GM12878 (cell line): Measurements from ENCODE around the gene MEG3. TPM values are rescaled to one million over a fixed set of nuclear protein-coding genes. Genes with fewer than 3 reads are reported as not detected.

Experiments used
- ATAC-seq: fragments of 200-7000 bp; cut with Tn5 transposase; 3 replicates; pipeline ENCODE4 v1.9.1; 2020; ENCODE audit warnings: mild to moderate bottlenecking, moderate library complexity
- BruUV-seq: library from RNA; stranded (reverse); fragments of 400-500 nt; replicated peaks from 2 replicates; lab custom pipeline; 2021; lab: Mats Ljungman, UMichigan
- CTCF ChIA-PET: fragments of 300-600 bp; sonication (Branson Sonifier 250); formaldehyde crosslinking; extraction: SDS; loops from one replicate; lab custom pipeline; 2021; ENCODE audit warnings: inconsistent platforms; lab: Yijun Ruan, JAX
- POLR2A ChIA-PET: fragments of 350-600 bp; formaldehyde crosslinking; extraction: SDS; loops from one replicate; lab custom pipeline; 2021; ENCODE audit warnings: inconsistent platforms; lab: Charles Lee
- RAD21 ChIA-PET: fragments of 300-600 bp; sonication (Branson Sonifier 250); formaldehyde crosslinking; loops from one replicate; lab custom pipeline; 2023; ENCODE audit warnings: antibody characterized with exemption; ENCODE audit not compliant: unreplicated experiment; lab: Charles Lee
- SMC1A ChIA-PET: fragments of 300-600 bp; sonication (Branson Sonifier 250); formaldehyde crosslinking; loops from one replicate; lab custom pipeline; 2023; ENCODE audit not compliant: unreplicated experiment, uncharacterized antibody; lab: Charles Lee
- DNase-seq: peaks from one replicate; pipeline ENCODE4 v3.0.0-alpha.2; 2011; ENCODE audit warnings: low read depth, low spot score
- FAIRE-seq: peaks from 3 replicates; lab custom pipeline; 2011; peaks lifted over from hg19 to GRCh38; lab: Jason Lieb, UNC
- H2AFZ ChIP-seq: 2 replicates; pipeline ENCODE4 v1.6.0; 2011; ENCODE audit warnings: low read depth, low read length, control low read depth; ENCODE audit not compliant: control insufficient read depth
- H3K27ac ChIP-seq: 2 replicates; pipeline ENCODE4 v1.5.1; 2011; ENCODE audit warnings: control low read depth; ENCODE audit not compliant: control insufficient read depth, insufficient read depth
- H3K27me3 ChIP-seq, 2 experiments: replicated peaks in 1 of 2; 2 replicates each; pipeline versions ENCODE4 v1.6.0 to v1.6.1; 2011; ENCODE audit warnings: low read length in 1 of 2; ENCODE audit not compliant: control insufficient read depth in 2 of 2, insufficient read depth in 2 of 2
- H3K36me3 ChIP-seq, 2 experiments: 2 replicates each; pipeline ENCODE4 v1.5.1; 2011; ENCODE audit warnings: low read length in 1 of 2; ENCODE audit not compliant: control insufficient read depth in 2 of 2, insufficient read depth in 2 of 2
- H3K4me1 ChIP-seq: 2 replicates; pipeline ENCODE4 v1.6.1; 2011; ENCODE audit warnings: mild to moderate bottlenecking, low read length, moderate library complexity, mixed read lengths; ENCODE audit not compliant: control insufficient read depth, insufficient read depth
- H3K4me2 ChIP-seq: 2 replicates; pipeline ENCODE4 v1.6.0; 2011; ENCODE audit warnings: control low read depth; ENCODE audit not compliant: control insufficient read depth, insufficient read depth
- H3K4me3 ChIP-seq: fragments of 200-600 bp; sonication (generic); 2 replicates; pipeline ENCODE4 v1.5.1; 2016
- H3K79me2 ChIP-seq: 2 replicates; pipeline ENCODE4 v1.6.0; 2011; ENCODE audit warnings: low read length; ENCODE audit not compliant: control insufficient read depth, insufficient read depth
- H3K9ac ChIP-seq: 2 replicates; pipeline ENCODE4 v1.8.0; 2011; ENCODE audit warnings: low read length, control low read depth, mixed read lengths; ENCODE audit not compliant: control insufficient read depth, insufficient read depth
- H3K9me3 ChIP-seq: replicated peaks from 3 replicates; pipeline ENCODE4 v1.5.1; 2011; ENCODE audit warnings: mild to moderate bottlenecking, low read length; ENCODE audit not compliant: control insufficient read depth, insufficient read depth
- H4K20me1 ChIP-seq: 2 replicates; pipeline ENCODE4 v1.6.0; 2011; ENCODE audit not compliant: control insufficient read depth, insufficient read depth
- BMI1 ChIP-seq: fragments of 450-650 bp; IDR thresholded peaks from 2 replicates; pipeline ENCODE4 v1.6.1; 2016; ENCODE audit warnings: mild to moderate bottlenecking, moderate library complexity, borderline replicate concordance
- MTA2 ChIP-seq: fragments of 450-650 bp; IDR thresholded peaks from 2 replicates; pipeline ENCODE4 v1.6.1; 2016; ENCODE audit warnings: low read depth, mild to moderate bottlenecking, moderate library complexity
- MTA3 ChIP-seq: IDR thresholded peaks from 2 replicates; pipeline ENCODE4 v1.6.1; 2012; ENCODE audit warnings: low read length, inconsistent platforms, borderline replicate concordance
- MXI1 ChIP-seq: fragments of 150-350 bp; IDR thresholded peaks from 2 replicates; pipeline ENCODE4 v1.6.1; 2011; ENCODE audit warnings: low read depth, mild to moderate bottlenecking, inconsistent platforms, low read length, improper control_type of control experiment
- NR2C2 ChIP-seq: IDR thresholded peaks from 2 replicates; pipeline ENCODE4 v1.6.1; 2011; ENCODE audit warnings: borderline replicate concordance, low read depth; ENCODE audit not compliant: control insufficient read depth, insufficient read length
- PML ChIP-seq: IDR thresholded peaks from 2 replicates; pipeline ENCODE4 v1.6.1; 2012; ENCODE audit warnings: low read length, inconsistent platforms
- REST ChIP-seq: IDR thresholded peaks from 2 replicates; pipeline ENCODE4 v1.6.1; 2012; ENCODE audit warnings: mild to moderate bottlenecking, low read depth, low read length
- STAT1 ChIP-seq: fragments of 450-650 bp; conservative IDR thresholded peaks from 2 replicates; pipeline ENCODE4 v1.6.1; 2014; ENCODE audit warnings: antibody characterized with exemption, mild to moderate bottlenecking
- ZBTB33 ChIP-seq: fragments of 450-650 bp; IDR thresholded peaks from 2 replicates; pipeline ENCODE4 v1.6.1; 2017; ENCODE audit warnings: mild to moderate bottlenecking
- WGBS: methylation state at CpG from one replicate; pipeline ENCODE4 v1.1.6; 2016; ENCODE audit warnings: low lambda C conversion rate; ENCODE audit not compliant: insufficient replicate concordance, insufficient coverage; ENCODE audit errors: missing lambda C conversion rate; 5-methylcytosine and 5-hydroxymethylcytosine counted together
- in situ Hi-C: fragments of 300-500 bp; cut with MboI; formaldehyde crosslinking; loops from 9 replicates; pipeline ENCODE4 v1.14.3; 2018; ENCODE audit warnings: mixed read lengths
- intact Hi-C: fragments of 100-400 bp; cut with micrococcal nuclease; formaldehyde crosslinking; loops from one replicate; pipeline ENCODE4 v1.14.2; 2022; ENCODE audit not compliant: unreplicated experiment
- polyA plus RNA-seq, 11 experiments: library from polyadenylated mRNA; depleted of rRNA in 4 of 11; unstranded in 6 of 11; stranded (reverse) in 5 of 11; fragments of >200 nt; fragmentation: Nextera tagmentation in 4 of 11; fragmentation: Illumina TruSeq in 1 of 11; extraction: Ambion mirVana in 4 of 11; extraction: Trizol in 1 of 11; gene quantifications; 1 replicate in 1 of 11; 2 replicates in 10 of 11; pipeline versions ENCODE4 v1.2.1 to v1.2.3, GENCODE V29; 2011 to 2016; ENCODE audit warnings: inconsistent platforms in 2 of 11, missing spikeins in 2 of 11, low read depth in 1 of 11
- total RNA-seq, 4 experiments: library from RNA; depleted of rRNA in 3 of 4; stranded (reverse); fragments of >200 nt in 3 of 4; fragmentation: Illumina TruSeq in 1 of 4; extraction: Trizol in 1 of 4; gene quantifications; 2 replicates each; pipeline versions ENCODE4 v1.2.1 to v1.2.3, GENCODE V29; 2013 to 2021

Gene MEG3
- total and polyA plus RNA-seq, 10 of the 15 experiments (the other 5 are each of a cell fraction or from before 2014, with no cell fraction given), result 0.03 to 2.9 (median 0.95) TPM; not detected in 7

- WGBS, result 17% methylated on average over 8 of the region's 8 CpGs
- FAIRE-seq (no peak), ATAC-seq (no peak), DNase-seq (no peak)
- H3K79me2 ChIP-seq, result no peaks in the 10 kb centered on the region
- in situ Hi-C loops (no loop called here), intact Hi-C loops (no loop called here)
- no peaks in the 10 kb centered on the region for H3K27me3 ChIP-seq
- H2AFZ ChIP-seq, result no peak overlapping the region
- no peak overlapping the region for H3K9ac ChIP-seq
- no peaks in the 10 kb centered on the region for H3K4me1 ChIP-seq
- CTCF ChIA-PET, result interaction anchor here (1.0 kb wide), 1 partner anchor 10 kb away, joined by 3 read pairs; no protein-coding TSS in a partner anchor
- no peaks in the 10 kb centered on the region for H4K20me1 ChIP-seq
- no TSS peak for BruUV-seq
- SMC1A ChIA-PET, result no interaction called here
- H3K9me3 ChIP-seq, result no peaks in the 10 kb centered on the region
- H3K4me3 ChIP-seq, result no peak overlapping the region
- RAD21 ChIA-PET, result no interaction called here
- no peak overlapping the region for H3K27ac ChIP-seq
- no peaks in the 10 kb centered on the region for H3K36me3 ChIP-seq
- TF ChIP-seq ZBTB33 (no peak), MTA3 (no peak), REST (no peak), NR2C2 (no peak), PML (no peak), MXI1 (no peak), MTA2 (no peak), BMI1 (no peak), STAT1 (no peak)
- POLR2A ChIA-PET, result no interaction called here
- no peak overlapping the region for H3K4me2 ChIP-seq
Measured at GRCh38 chr14:100842799-100843198, 16.9 kb downstream of the MEG3 start.
